ENCODE data around the gene RXFP2.

RXFP2 gene

DNA sequence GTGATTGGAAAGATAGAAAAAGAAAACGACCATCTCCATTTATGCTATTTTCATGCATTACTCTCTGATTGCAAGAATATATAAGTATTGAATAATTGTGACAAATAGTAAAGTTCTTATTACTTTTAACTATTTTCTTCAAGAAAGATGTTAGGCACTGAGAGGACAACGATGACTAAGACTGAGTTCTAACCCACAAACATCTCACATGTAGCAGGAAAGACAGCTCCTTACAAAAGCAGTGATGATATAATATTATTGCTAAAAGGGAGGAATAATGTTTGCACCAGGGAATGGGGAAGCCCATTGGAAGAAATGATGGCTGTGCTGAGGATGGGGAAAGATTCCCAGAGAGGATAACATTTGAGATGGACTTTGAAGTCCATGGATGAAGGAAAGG is 22.6 kb downstream of the RXFP2 start:
- Histone ChIP-seq H3K4me1 (ENCODE audit: control insufficient read depth, insufficient read depth, low read length) (no peaks in the 10 kb centered on the region), H3K36me3 (ENCODE audit: control insufficient read depth in 2 of 2, insufficient read depth in 1 of 2, low read length in 2 of 2) (no peaks in the 10 kb centered on the region), H3K9me3 (ENCODE audit: control insufficient read depth, insufficient read depth, low read depth, low read length) (no peaks in the 10 kb centered on the region), H3K4me3 (ENCODE audit: low read depth, low read length) (no peak overlapping the region), H3K27ac (ENCODE audit: extremely low read depth, low read depth, low read length) (no peak overlapping the region)
- TF ChIP-seq ZNF404 (tag by site-specific recombination; IDR thresholded peaks at IDR 0.05) (no peak), ZNF626 (tag by site-specific recombination; IDR thresholded peaks at IDR 0.05) (no peak), ZNF555 (tag by site-specific recombination; conservative IDR thresholded peaks at IDR 0.05) (no peak)
- ChIA-PET CTCF (no interaction called here), POLR2A (no interaction called here)

DNA sequence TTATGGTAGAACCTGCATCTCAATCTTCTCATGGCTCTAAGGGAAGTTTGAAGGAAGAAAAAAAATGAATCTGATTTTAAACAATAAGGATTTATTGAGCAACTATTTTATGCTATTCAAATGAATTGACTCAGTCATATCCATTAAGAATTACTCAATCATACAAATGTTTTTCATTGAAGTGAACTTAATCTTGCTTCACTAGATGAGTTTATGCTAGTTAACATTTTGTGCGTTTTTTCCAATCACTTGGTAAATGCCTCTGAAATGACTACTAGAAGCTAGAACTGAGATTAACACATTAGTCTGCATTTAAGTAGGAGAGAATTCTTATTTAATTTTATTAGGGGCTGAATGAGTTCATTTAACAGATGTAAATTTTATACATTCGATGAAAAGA is 25.2 kb downstream of the RXFP2 start:
- ChIA-PET POLR2A (no interaction called here), CTCF (interaction anchor here (0.7 to 0.8 kb wide), 2 partner anchors 18 to 33 kb away, joined by 3 read pairs; no protein-coding TSS in a partner anchor)
- Histone ChIP-seq H3K4me1 (ENCODE audit: control insufficient read depth, insufficient read depth, low read length) (no peaks in the 10 kb centered on the region), H3K27ac (ENCODE audit: extremely low read depth, low read depth, low read length) (no peak overlapping the region), H3K36me3 (ENCODE audit: control insufficient read depth in 2 of 2, insufficient read depth in 1 of 2, low read length in 2 of 2) (no peaks in the 10 kb centered on the region), H3K9me3 (ENCODE audit: control insufficient read depth, insufficient read depth, low read depth, low read length) (no peaks in the 10 kb centered on the region), H3K4me3 (ENCODE audit: low read depth, low read length) (no peak overlapping the region)
- TF ChIP-seq ZFP3 (tag by site-specific recombination; IDR thresholded peaks at IDR 0.05; ENCODE audit: low read depth) (no peak), MEIS1 (CRISPR knock-in tag; IDR thresholded peaks at IDR 0.05; ENCODE audit: borderline replicate concordance) (no peak)
- TF ChIP-seq, protein P1, sequence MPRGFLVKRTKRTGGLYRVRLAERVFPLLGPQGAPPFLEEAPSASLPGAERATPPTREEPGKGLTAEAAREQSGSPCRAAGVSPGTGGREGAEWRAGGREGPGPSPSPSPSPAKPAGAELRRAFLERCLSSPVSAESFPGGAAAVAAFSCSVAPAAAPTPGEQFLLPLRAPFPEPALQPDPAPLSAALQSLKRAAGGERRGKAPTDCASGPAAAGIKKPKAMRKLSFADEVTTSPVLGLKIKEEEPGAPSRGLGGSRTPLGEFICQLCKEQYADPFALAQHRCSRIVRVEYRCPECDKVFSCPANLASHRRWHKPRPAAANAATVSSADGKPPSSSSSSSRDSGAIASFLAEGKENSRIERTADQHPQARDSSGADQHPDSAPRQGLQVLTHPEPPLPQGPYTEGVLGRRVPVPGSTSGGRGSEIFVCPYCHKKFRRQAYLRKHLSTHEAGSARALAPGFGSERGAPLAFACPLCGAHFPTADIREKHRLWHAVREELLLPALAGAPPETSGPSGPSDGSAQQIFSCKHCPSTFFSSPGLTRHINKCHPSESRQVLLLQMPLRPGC (tag by site-specific recombination; IDR thresholded peaks at IDR 0.05): no peak
- TF ChIP-seq, protein P2, sequence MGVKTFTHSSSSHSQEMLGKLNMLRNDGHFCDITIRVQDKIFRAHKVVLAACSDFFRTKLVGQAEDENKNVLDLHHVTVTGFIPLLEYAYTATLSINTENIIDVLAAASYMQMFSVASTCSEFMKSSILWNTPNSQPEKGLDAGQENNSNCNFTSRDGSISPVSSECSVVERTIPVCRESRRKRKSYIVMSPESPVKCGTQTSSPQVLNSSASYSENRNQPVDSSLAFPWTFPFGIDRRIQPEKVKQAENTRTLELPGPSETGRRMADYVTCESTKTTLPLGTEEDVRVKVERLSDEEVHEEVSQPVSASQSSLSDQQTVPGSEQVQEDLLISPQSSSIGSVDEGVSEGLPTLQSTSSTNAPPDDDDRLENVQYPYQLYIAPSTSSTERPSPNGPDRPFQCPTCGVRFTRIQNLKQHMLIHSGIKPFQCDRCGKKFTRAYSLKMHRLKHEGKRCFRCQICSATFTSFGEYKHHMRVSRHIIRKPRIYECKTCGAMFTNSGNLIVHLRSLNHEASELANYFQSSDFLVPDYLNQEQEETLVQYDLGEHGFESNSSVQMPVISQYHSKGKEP (tag by site-specific recombination; IDR thresholded peaks at IDR 0.05): no peak
- TF ChIP-seq, protein P3, sequence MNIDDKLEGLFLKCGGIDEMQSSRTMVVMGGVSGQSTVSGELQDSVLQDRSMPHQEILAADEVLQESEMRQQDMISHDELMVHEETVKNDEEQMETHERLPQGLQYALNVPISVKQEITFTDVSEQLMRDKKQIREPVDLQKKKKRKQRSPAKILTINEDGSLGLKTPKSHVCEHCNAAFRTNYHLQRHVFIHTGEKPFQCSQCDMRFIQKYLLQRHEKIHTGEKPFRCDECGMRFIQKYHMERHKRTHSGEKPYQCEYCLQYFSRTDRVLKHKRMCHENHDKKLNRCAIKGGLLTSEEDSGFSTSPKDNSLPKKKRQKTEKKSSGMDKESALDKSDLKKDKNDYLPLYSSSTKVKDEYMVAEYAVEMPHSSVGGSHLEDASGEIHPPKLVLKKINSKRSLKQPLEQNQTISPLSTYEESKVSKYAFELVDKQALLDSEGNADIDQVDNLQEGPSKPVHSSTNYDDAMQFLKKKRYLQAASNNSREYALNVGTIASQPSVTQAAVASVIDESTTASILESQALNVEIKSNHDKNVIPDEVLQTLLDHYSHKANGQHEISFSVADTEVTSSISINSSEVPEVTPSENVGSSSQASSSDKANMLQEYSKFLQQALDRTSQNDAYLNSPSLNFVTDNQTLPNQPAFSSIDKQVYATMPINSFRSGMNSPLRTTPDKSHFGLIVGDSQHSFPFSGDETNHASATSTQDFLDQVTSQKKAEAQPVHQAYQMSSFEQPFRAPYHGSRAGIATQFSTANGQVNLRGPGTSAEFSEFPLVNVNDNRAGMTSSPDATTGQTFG (tag by site-specific recombination; IDR thresholded peaks at IDR 0.05; ENCODE audit: borderline replicate concordance): no peak

DNA sequence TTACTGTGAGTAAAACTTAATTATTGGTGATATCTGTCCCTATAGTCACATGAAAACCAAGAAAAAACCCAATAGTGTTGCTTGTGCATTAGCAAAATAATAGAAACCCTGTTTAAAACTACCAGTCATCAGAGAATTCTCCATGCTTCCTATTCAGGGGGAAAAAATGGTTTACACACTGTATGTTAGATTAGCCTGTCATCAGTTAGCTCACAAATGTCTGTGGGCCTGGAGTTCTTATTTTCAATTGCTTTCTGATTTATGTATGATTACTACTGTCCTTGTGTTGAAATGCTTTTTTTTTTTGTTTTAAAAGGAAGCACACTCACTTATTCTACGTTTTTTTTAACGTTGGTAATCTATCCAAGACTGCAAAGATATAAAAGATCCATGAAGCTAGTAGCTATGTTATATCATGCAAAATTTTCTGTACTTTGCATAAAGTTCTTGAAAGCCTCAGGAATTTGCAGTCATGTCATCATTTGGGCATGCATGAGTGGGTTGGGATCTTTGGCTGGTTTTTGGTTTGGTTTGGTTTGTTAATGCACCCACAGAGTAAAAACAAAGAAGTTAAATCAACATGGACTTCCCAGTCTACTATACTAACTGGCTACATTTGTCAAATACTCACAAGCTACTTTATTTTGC is 25.9 kb downstream of the RXFP2 start:
- H3K36me3 ChIP-seq (ENCODE audit: control insufficient read depth in 2 of 2, insufficient read depth in 1 of 2, low read length in 2 of 2): no peaks in the 10 kb centered on the region
- CTCF ChIA-PET: interaction anchor here (0.6 to 0.8 kb wide), 3 partner anchors 17 to 542 kb away, joined by 3 to 5 read pairs (median 3); no protein-coding TSS in a partner anchor
- H3K4me3 ChIP-seq (ENCODE audit: low read depth, low read length): no peak overlapping the region
- TF ChIP-seq ZNF610 (tag by site-specific recombination; IDR thresholded peaks at IDR 0.05; ENCODE audit: borderline replicate concordance): no peak
- TF ChIP-seq ZNF623 (tag by site-specific recombination; IDR thresholded peaks at IDR 0.05): no peak
- no peak for TF ChIP-seq ZFHX2 (tag by site-specific recombination; conservative IDR thresholded peaks at IDR 0.05)
- no peak for TF ChIP-seq HOXD13 (CRISPR knock-in tag; IDR thresholded peaks at IDR 0.05; ENCODE audit: borderline replicate concordance)
- TF ChIP-seq ZNF561 (tag by site-specific recombination; IDR thresholded peaks at IDR 0.05; ENCODE audit: borderline replicate concordance): no peak
- no peak for TF ChIP-seq ZNF140 (tag by site-specific recombination; IDR thresholded peaks at IDR 0.05)
- TF ChIP-seq ZSCAN16 (tag by site-specific recombination; IDR thresholded peaks at IDR 0.05): no peak
- TF ChIP-seq MZF1 (tag by site-specific recombination; IDR thresholded peaks at IDR 0.05; ENCODE audit: borderline replicate concordance): no peak
- TF ChIP-seq GLI2 (tag by site-specific recombination; IDR thresholded peaks at IDR 0.05; ENCODE audit: borderline replicate concordance, low read depth): no peak
- TF ChIP-seq ZNF621 (tag by site-specific recombination; IDR thresholded peaks at IDR 0.05): no peak
- TF ChIP-seq ZNF133 (tag by site-specific recombination; IDR thresholded peaks at IDR 0.05): no peak
- no peak for TF ChIP-seq HOXC10 (CRISPR knock-in tag; IDR thresholded peaks at IDR 0.05)
- no peak for TF ChIP-seq ZNF202 (tag by site-specific recombination; IDR thresholded peaks at IDR 0.05; ENCODE audit: borderline replicate concordance)
- TF ChIP-seq ZNF600 (tag by site-specific recombination; IDR thresholded peaks at IDR 0.05): no peak
- no peak for TF ChIP-seq ZNF350 (tag by site-specific recombination; IDR thresholded peaks at IDR 0.05)
- no peak overlapping the region for H3K27ac ChIP-seq (ENCODE audit: extremely low read depth, low read depth, low read length)
- H3K9me3 ChIP-seq (ENCODE audit: control insufficient read depth, insufficient read depth, low read depth, low read length): no peaks in the 10 kb centered on the region
- no peaks in the 10 kb centered on the region for H3K4me1 ChIP-seq (ENCODE audit: control insufficient read depth, insufficient read depth, low read length)
- POLR2A ChIA-PET: no interaction called here
